CD14-positive monocyte (primary cell): Measurements from ENCODE around the gene TEX261. TPM values are rescaled to one million over a fixed set of nuclear protein-coding genes. Genes with fewer than 3 reads are reported as not detected.
A peak's percentile ranks its signal among the peaks of the same experiment; 100 is the strongest.

ENCODE experiments used
- DNase-seq, 3 donors: peaks; one replicate each; pipeline ENCODE4 v3.0.0-alpha.2; 2011 to 2022
- H2AFZ ChIP-seq: 2 replicates; pipeline ENCODE4 v1.6.0; 2012; ENCODE audit warnings: mild to moderate bottlenecking, low read depth, low read length, inconsistent platforms; ENCODE audit not compliant: insufficient read depth, poor library complexity, severe bottlenecking
- H3K27ac ChIP-seq, 2 donors: 1 replicate in 1 of 2; 2 replicates in 1 of 2; pipeline ENCODE4 v1.5.1; 2012 to 2013; ENCODE audit warnings: low read length in 2 of 2, control low read depth in 1 of 2, inconsistent platforms in 1 of 2, low read depth in 1 of 2, mild to moderate bottlenecking in 1 of 2
- H3K27me3 ChIP-seq, 2 donors: one replicate each; pipeline versions ENCODE4 v1.6.0 to v1.6.1; 2011 to 2013; ENCODE audit warnings: low read length in 2 of 2; ENCODE audit not compliant: control insufficient read depth in 2 of 2, insufficient read depth in 2 of 2
- H3K36me3 ChIP-seq, 2 donors: replicated peaks in 1 of 2; 1 replicate in 1 of 2; 2 replicates in 1 of 2; pipeline versions ENCODE4 v1.5.1 to v1.6.1; 2012 to 2013; ENCODE audit warnings: low read length in 2 of 2, control low read depth in 1 of 2, inconsistent platforms in 1 of 2, mild to moderate bottlenecking in 1 of 2; ENCODE audit not compliant: insufficient read depth in 2 of 2, control insufficient read depth in 1 of 2
- H3K4me1 ChIP-seq, 2 donors: 1 replicate in 1 of 2; 2 replicates in 1 of 2; pipeline versions ENCODE4 v1.5.1 to v1.6.1; 2012 to 2013; ENCODE audit warnings: low read length in 2 of 2, control low read depth in 1 of 2, inconsistent platforms in 1 of 2, mild to moderate bottlenecking in 1 of 2, moderate library complexity in 1 of 2; ENCODE audit not compliant: insufficient read depth in 2 of 2, control insufficient read depth in 1 of 2
- H3K4me2 ChIP-seq: replicated peaks from 2 replicates; pipeline ENCODE3; 2012; ENCODE audit warnings: low read length, moderate library complexity, mild to moderate bottlenecking; ENCODE audit not compliant: poor library complexity, severe bottlenecking; ENCODE audit errors: extremely low read depth
- H3K4me3 ChIP-seq, 3 experiments: fragments of 200-600 bp in 1 of 3; sonication (generic) in 1 of 3; replicated peaks in 1 of 3; 1 replicate in 2 of 3; 2 replicates in 1 of 3; pipeline ENCODE4 v1.5.1; 2011 to 2013; ENCODE audit warnings: low read length in 3 of 3, mild to moderate bottlenecking in 3 of 3, control low read depth in 2 of 3, low read depth in 2 of 3, inconsistent platforms in 1 of 3, moderate library complexity in 1 of 3
- H3K79me2 ChIP-seq: 2 replicates; pipeline ENCODE4 v1.6.0; 2012; ENCODE audit warnings: mild to moderate bottlenecking, control low read depth, inconsistent platforms, low read length, moderate library complexity; ENCODE audit not compliant: insufficient read depth
- H3K9ac ChIP-seq: 2 replicates; pipeline ENCODE4 v1.6.0; 2017; ENCODE audit warnings: low read length, mild to moderate bottlenecking; ENCODE audit not compliant: insufficient read depth, poor library complexity, severe bottlenecking
- H3K9me3 ChIP-seq, 2 donors: replicated peaks in 1 of 2; 1 replicate in 1 of 2; 2 replicates in 1 of 2; pipeline versions ENCODE4 v1.5.1 to v1.6.1; 2012 to 2013; ENCODE audit warnings: low read length in 2 of 2, control low read depth in 1 of 2; ENCODE audit not compliant: control insufficient read depth in 1 of 2, insufficient read depth in 1 of 2
- H4K20me1 ChIP-seq: 2 replicates; pipeline ENCODE4 v1.6.0; 2012; ENCODE audit warnings: mild to moderate bottlenecking, low read length, control low read depth, moderate library complexity; ENCODE audit not compliant: insufficient read depth
- H3K27ac Mint-ChIP-seq, 7 donors: one replicate each; pipeline ENCODE4 v1.8.0; 2020; ENCODE audit warnings: mild to moderate bottlenecking in 7 of 7, mixed read lengths in 7 of 7, moderate library complexity in 6 of 7, inconsistent platforms in 2 of 7
- H3K27me3 Mint-ChIP-seq, 3 donors: one replicate each; pipeline ENCODE4 v1.8.0; 2021 to 2022; ENCODE audit warnings: low read depth in 3 of 3, mild to moderate bottlenecking in 3 of 3, mixed read lengths in 3 of 3, moderate library complexity in 3 of 3, inconsistent platforms in 1 of 3
- H3K36me3 Mint-ChIP-seq, 2 donors: one replicate each; pipeline ENCODE4 v1.8.0; 2020; ENCODE audit warnings: mixed read lengths in 2 of 2, inconsistent platforms in 1 of 2, mild to moderate bottlenecking in 1 of 2
- H3K4me1 Mint-ChIP-seq: one replicate; pipeline ENCODE4 v1.8.0; 2020; ENCODE audit warnings: mild to moderate bottlenecking, mixed read lengths
- H3K4me3 Mint-ChIP-seq, 2 donors: one replicate each; pipeline ENCODE4 v1.8.0; 2020; ENCODE audit warnings: mild to moderate bottlenecking in 2 of 2, mixed read lengths in 2 of 2, moderate library complexity in 1 of 2
- H3K9me3 Mint-ChIP-seq, 7 donors: one replicate each; pipeline ENCODE4 v1.8.0; 2020 to 2022; ENCODE audit warnings: mixed read lengths in 7 of 7, mild to moderate bottlenecking in 6 of 7, moderate library complexity in 6 of 7, inconsistent platforms in 2 of 7
- WGBS: methylation state at CpG from one replicate; pipeline ENCODE4 v1.1.5; 2013; ENCODE audit warnings: missing lambda C conversion rate; ENCODE audit not compliant: insufficient coverage; 5-methylcytosine and 5-hydroxymethylcytosine counted together
- intact Hi-C, 2 donors: fragments of 100-400 bp; cut with micrococcal nuclease; formaldehyde crosslinking; loops; one replicate each; pipeline versions ENCODE4 v1.15.0 to v1.15.1; 2023
- polyA plus RNA-seq, 3 donors: library from polyadenylated mRNA; depleted of rRNA in 1 of 3; unstranded in 2 of 3; stranded (reverse) in 1 of 3; fragments of 300-500 nt in 2 of 3; fragments of >200 nt in 1 of 3; fragmentation: Illumina TruSeq in 2 of 3; gene quantifications; 1 replicate in 2 of 3; 2 replicates in 1 of 3; pipeline ENCODE4 v1.2.3, GENCODE V29; 2012 to 2021
- TF ChIP-seq, protein P1 (sequence below): fragments of 200-600 bp; IDR thresholded peaks from one replicate; pipeline ENCODE4 v1.8.0; 2022; ENCODE audit warnings: antibody characterized with exemption, mild to moderate bottlenecking

TEX261 gene
- polyA plus RNA-seq, 3 donors: 20.1 to 32.2 (median 30.6) TPM

DNA sequence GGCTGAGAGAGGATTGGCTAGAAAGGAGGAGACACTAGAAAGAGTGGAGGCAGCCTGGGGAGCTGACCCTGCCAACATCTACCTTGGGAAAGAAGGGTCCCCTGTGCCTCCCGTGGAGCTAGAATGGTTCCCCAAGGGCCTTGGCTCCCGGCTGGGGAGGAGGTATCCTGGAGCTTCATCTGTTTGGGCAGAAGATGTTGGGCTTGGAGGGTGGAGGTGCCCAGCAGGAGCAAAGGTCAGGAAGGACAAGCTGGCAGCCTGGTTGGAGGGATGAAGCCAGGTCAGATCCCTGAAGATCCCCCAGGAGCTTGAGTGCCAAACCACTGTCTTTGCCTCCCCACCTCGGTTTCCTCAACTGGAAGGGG lies 56.1 kb downstream of the TEX261 start:
- no peaks in the 10 kb centered on the region for H3K79me2 ChIP-seq
- no peaks in the 10 kb centered on the region for H3K4me1 ChIP-seq
- no peaks in the 10 kb centered on the region for H3K4me1 Mint-ChIP-seq
- intact Hi-C loops: no loop called here
- no peaks in the 10 kb centered on the region for H4K20me1 ChIP-seq
- TF ChIP-seq, protein P1, sequence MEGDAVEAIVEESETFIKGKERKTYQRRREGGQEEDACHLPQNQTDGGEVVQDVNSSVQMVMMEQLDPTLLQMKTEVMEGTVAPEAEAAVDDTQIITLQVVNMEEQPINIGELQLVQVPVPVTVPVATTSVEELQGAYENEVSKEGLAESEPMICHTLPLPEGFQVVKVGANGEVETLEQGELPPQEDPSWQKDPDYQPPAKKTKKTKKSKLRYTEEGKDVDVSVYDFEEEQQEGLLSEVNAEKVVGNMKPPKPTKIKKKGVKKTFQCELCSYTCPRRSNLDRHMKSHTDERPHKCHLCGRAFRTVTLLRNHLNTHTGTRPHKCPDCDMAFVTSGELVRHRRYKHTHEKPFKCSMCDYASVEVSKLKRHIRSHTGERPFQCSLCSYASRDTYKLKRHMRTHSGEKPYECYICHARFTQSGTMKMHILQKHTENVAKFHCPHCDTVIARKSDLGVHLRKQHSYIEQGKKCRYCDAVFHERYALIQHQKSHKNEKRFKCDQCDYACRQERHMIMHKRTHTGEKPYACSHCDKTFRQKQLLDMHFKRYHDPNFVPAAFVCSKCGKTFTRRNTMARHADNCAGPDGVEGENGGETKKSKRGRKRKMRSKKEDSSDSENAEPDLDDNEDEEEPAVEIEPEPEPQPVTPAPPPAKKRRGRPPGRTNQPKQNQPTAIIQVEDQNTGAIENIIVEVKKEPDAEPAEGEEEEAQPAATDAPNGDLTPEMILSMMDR: no peak
- no peak overlapping the region for H3K27ac Mint-ChIP-seq
- no peaks in the 10 kb centered on the region for H3K36me3 ChIP-seq
- H3K4me3 ChIP-seq: no peak overlapping the region
- no peak overlapping the region for H3K27ac ChIP-seq
- H3K27me3 Mint-ChIP-seq: peaks cover 16 to 38% (median 25%) of the 10 kb centered on the region in 3 donors
- 50% methylated on average over 1 of the region's 3 CpGs for WGBS
- H3K4me2 ChIP-seq: no peak overlapping the region
- H3K36me3 Mint-ChIP-seq: no peaks in the 10 kb centered on the region
- no peaks in the 10 kb centered on the region for H3K9me3 ChIP-seq
- no peaks in the 10 kb centered on the region for H3K9me3 Mint-ChIP-seq
- no peak overlapping the region for H2AFZ ChIP-seq
- peak overlapping the region in 1 of 2 donors; percentile 13 for H3K4me3 Mint-ChIP-seq
- H3K9ac ChIP-seq: no peak overlapping the region
- no peak for DNase-seq
- peaks cover 0 to 14% of the 10 kb centered on the region in 2 donors for H3K27me3 ChIP-seq

GRCh38 chr2:70937866-70938585 lies 56.6 kb downstream of the TEX261 start:
- no peak overlapping the region for H3K9ac ChIP-seq
- TF ChIP-seq, protein P1: no peak
- H3K27me3 Mint-ChIP-seq: peaks cover 16 to 39% (median 25%) of the 10 kb centered on the region in 3 donors

More at GRCh38 chr2:70937866-70938585, 56.6 kb downstream of the TEX261 start:
- H3K36me3 ChIP-seq: no peaks in the 10 kb centered on the region
- H3K9me3 Mint-ChIP-seq: no peaks in the 10 kb centered on the region
- intact Hi-C loops: no loop called here
- H3K27ac ChIP-seq: no peak overlapping the region
- no peak overlapping the region for H3K4me2 ChIP-seq
- H4K20me1 ChIP-seq: no peaks in the 10 kb centered on the region
- no peaks in the 10 kb centered on the region for H3K79me2 ChIP-seq
- H3K27ac Mint-ChIP-seq: no peak overlapping the region
- no peak overlapping the region for H2AFZ ChIP-seq
- no peaks in the 10 kb centered on the region for H3K4me1 Mint-ChIP-seq
- no peaks in the 10 kb centered on the region for H3K36me3 Mint-ChIP-seq
- H3K4me3 ChIP-seq: no peak overlapping the region
- peaks cover 0 to 14% of the 10 kb centered on the region in 2 donors for H3K27me3 ChIP-seq
- H3K4me1 ChIP-seq: no peaks in the 10 kb centered on the region
- no peak overlapping the region for H3K4me3 Mint-ChIP-seq
- DNase-seq: peak in 1 of 3 donors; percentile 0
- 80% methylated on average over 2 of the region's 10 CpGs for WGBS
- no peaks in the 10 kb centered on the region for H3K9me3 ChIP-seq
